Thymus (tissue), 14 donors: ENCODE data around the gene PCMTD2. TPM values are rescaled to one million over a fixed set of nuclear protein-coding genes. Genes with fewer than 3 reads are reported as not detected.
A peak's percentile ranks its signal among the peaks of the same experiment; 100 is the strongest.

ENCODE experiments used
- DNase-seq, 9 donors: peaks; one replicate each; pipeline ENCODE4 v3.0.0-alpha.2; 2013; ENCODE audit warnings: low spot score in 9 of 9, low read depth in 6 of 9, missing footprints in 1 of 9
- H3K27ac ChIP-seq, 2 donors: one replicate each; pipeline ENCODE4 v1.5.1; 2013; ENCODE audit warnings: control low read depth in 1 of 2, low read depth in 1 of 2, low read length in 1 of 2, mild to moderate bottlenecking in 1 of 2, moderate library complexity in 1 of 2
- H3K27me3 ChIP-seq, 2 donors: one replicate each; pipeline ENCODE4 v1.5.1; 2013; ENCODE audit warnings: low read length in 1 of 2; ENCODE audit not compliant: control insufficient read depth in 2 of 2, insufficient read depth in 1 of 2
- H3K36me3 ChIP-seq, 2 donors: one replicate each; pipeline ENCODE4 v1.5.1; 2013; ENCODE audit warnings: low read length in 1 of 2, mild to moderate bottlenecking in 1 of 2, moderate library complexity in 1 of 2; ENCODE audit not compliant: control insufficient read depth in 2 of 2, insufficient read depth in 2 of 2
- H3K4me1 ChIP-seq, 2 donors: one replicate each; pipeline ENCODE4 v1.5.1; 2013; ENCODE audit warnings: low read length in 2 of 2; ENCODE audit not compliant: control insufficient read depth in 2 of 2, insufficient read depth in 2 of 2
- H3K4me3 ChIP-seq, 2 donors: one replicate each; pipeline ENCODE4 v1.5.1; 2013; ENCODE audit warnings: low read length in 2 of 2, control low read depth in 1 of 2, mild to moderate bottlenecking in 1 of 2
- H3K9me3 ChIP-seq, 2 donors: one replicate each; pipeline ENCODE4 v1.5.1; 2013; ENCODE audit warnings: low read length in 1 of 2, mild to moderate bottlenecking in 1 of 2; ENCODE audit not compliant: control insufficient read depth in 2 of 2, insufficient read depth in 1 of 2
- WGBS: extraction: QIAGEN DNeasy Blood & Tissue Kit; methylation state at CpG from one replicate; pipeline ENCODE4 v1.1.7; 2013; 5-methylcytosine and 5-hydroxymethylcytosine counted together
- long read RNA-seq, 10 donors: transcript quantifications; one replicate each; lab custom pipeline, GENCODE V29; 2026
- polyA plus RNA-seq: library from polyadenylated mRNA; stranded (reverse); fragments of 200-250 nt; gene quantifications from one replicate; pipeline ENCODE4 v1.2.3, GENCODE V29; 2013
- total RNA-seq: library from RNA; stranded (reverse); fragments of 120-200 nt; gene quantifications from one replicate; pipeline ENCODE4 v1.2.4, GENCODE V29; 2013
- donor health status: healthy.

Gene PCMTD2
- total RNA-seq = 40.6 TPM
- 123 TPM for polyA plus RNA-seq
- long read RNA-seq, donor 1, partial matches to known transcripts = 0 of 3 reads
- long read RNA-seq, donor 1, other reads (novel, unspliced or antisense) = 0 of 3 reads
- long read RNA-seq, donor 2, transcript PCMTD2-203 (6 exons, 3,843 nt) = major isoform, 16 of 35 reads
- long read RNA-seq, donor 2, partial matches to known transcripts = 15 of 35 reads
- long read RNA-seq, donor 2, other reads (novel, unspliced or antisense) = 0 of 35 reads
- long read RNA-seq, donor 3, transcript PCMTD2-203 (6 exons, 3,843 nt) = major isoform, 18 of 24 reads
- long read RNA-seq, donor 3, partial matches to known transcripts = 6 of 24 reads
- long read RNA-seq, donor 3, other reads (novel, unspliced or antisense) = 0 of 24 reads
- long read RNA-seq, donor 4, transcript PCMTD2-203 (6 exons, 3,843 nt) = major isoform, 10 of 23 reads
- long read RNA-seq, donor 4, partial matches to known transcripts = 11 of 23 reads
- long read RNA-seq, donor 4, other reads (novel, unspliced or antisense) = 0 of 23 reads
- long read RNA-seq, donor 5, transcript PCMTD2-203 (6 exons, 3,843 nt) = major isoform, 16 of 30 reads
- long read RNA-seq, donor 5, partial matches to known transcripts = 13 of 30 reads
- long read RNA-seq, donor 5, other reads (novel, unspliced or antisense) = 0 of 30 reads
- long read RNA-seq, donor 6, transcript PCMTD2-203 (6 exons, 3,843 nt) = major isoform, 8 of 14 reads
- long read RNA-seq, donor 6, partial matches to known transcripts = 5 of 14 reads
- long read RNA-seq, donor 6, other reads (novel, unspliced or antisense) = 0 of 14 reads
- long read RNA-seq, donor 7, transcript PCMTD2-203 (6 exons, 3,843 nt) = major isoform, 12 of 91 reads
- long read RNA-seq, donor 7, partial matches to known transcripts = 77 of 91 reads
- long read RNA-seq, donor 7, other reads (novel, unspliced or antisense) = 0 of 91 reads
- long read RNA-seq, donor 8, partial matches to known transcripts = 0 of 5 reads
- long read RNA-seq, donor 8, other reads (novel, unspliced or antisense) = 0 of 5 reads
- long read RNA-seq, donor 9, transcript PCMTD2-203 (6 exons, 3,843 nt) = major isoform, 6 of 7 reads
- long read RNA-seq, donor 9, partial matches to known transcripts = 0 of 7 reads
- long read RNA-seq, donor 9, other reads (novel, unspliced or antisense) = 0 of 7 reads
- long read RNA-seq, donor 10, transcript PCMTD2-203 (6 exons, 3,843 nt) = major isoform, 10 of 12 reads
- long read RNA-seq, donor 10, partial matches to known transcripts = 0 of 12 reads
- long read RNA-seq, donor 10, other reads (novel, unspliced or antisense) = 0 of 12 reads

DNA sequence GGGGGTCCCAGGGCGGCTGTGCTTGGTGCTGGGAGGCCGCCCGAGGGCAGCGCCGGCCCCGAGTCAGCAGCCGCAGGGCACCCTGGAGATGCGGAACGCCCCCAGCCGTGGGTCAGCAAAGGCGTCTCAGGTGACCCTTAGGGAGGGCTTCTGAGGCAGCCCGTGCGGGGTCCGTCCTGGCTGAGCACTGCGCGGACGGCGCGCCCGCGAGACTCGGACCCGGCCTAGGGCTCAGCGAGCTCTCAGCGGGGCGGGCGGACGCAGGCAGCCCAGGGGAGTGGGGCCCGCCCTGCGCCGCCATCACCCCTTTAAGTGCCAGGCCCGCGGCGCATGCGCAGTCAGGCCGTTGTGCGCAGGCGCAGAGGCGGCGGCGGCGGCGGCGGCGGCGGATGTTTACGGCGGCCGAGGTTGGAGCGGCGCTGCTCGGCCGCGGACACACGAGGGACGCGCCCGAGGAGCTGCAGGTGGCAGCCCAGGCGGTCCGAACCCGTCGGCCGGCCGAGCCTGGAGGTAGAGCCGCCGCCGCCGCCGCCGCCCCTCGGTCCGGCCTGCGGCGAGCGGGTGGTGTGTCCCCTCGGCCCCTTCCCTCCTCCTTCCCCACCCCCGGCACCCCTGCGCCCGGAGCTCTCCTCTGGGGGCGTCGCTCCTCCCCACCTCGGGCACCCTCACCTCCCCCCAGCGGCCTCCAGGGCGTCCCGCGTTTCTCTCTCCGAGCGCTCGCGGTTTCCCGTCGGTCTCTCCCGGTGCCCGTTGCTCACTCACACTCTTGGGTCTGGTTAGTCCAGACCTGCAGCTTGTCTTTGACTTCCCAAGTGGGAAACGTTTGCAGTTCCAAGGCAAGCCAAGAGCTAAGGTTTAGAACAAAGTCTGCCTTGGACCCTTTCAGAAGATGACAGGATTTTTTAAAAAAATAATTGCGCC lies at the start of gene PCMTD2:
TSS of gene PCMTD2 (plus strand) at position 388 of the 921 bp plus-strand sequence. CDS start 4,218 bp downstream, outside the sequence.
- peaks cover 2 to 7% of the 10 kb centered on the region in 2 donors for H3K27me3 ChIP-seq
- peak within 1 kb of the TSS; percentile 59 to 67 for H3K4me3 ChIP-seq
- DNase-seq = peak in 8 of 9 donors; percentile 51 to 93 (median 82)
- peaks cover 6 to 8% of the 10 kb centered on the region in 2 donors for H3K36me3 ChIP-seq
- peaks cover 17 to 22% of the 10 kb centered on the region in 2 donors for H3K4me1 ChIP-seq
- peak within 1 kb of the TSS; percentile 48 to 95 for H3K27ac ChIP-seq
- H3K9me3 ChIP-seq = no peaks in the 10 kb centered on the region
- WGBS = under 1% methylated on average over 96 of the region's 96 CpGs

DNA sequence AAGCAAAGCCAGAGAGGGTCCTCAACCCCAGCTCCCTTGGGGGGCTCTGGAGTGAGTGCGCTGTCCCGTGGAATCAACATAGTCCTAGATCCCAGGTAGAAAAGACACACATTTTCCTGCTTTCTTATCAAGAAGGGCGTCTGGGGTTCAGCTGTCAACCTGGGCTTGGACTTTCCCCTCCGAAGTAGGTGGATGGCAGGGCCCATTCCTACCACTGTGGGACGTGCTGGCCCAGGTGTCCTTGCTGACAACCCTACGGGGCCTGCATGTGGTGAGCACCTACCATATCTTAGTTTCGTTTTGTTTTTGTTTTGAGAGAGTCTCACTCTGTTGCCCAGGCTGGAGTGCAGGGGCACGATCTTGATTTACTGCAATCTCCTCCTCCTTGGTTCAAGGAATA lies 48.9 kb upstream of the PCMTD2 start:
- DNase-seq = no peak
- Histone ChIP-seq H3K4me3 (no peak overlapping the region), H3K9me3 (peaks cover 0 to 11% of the 10 kb centered on the region in 2 donors), H3K36me3 (no peaks in the 10 kb centered on the region), H3K27ac (no peak overlapping the region), H3K27me3 (no peaks in the 10 kb centered on the region), H3K4me1 (no peaks in the 10 kb centered on the region)
- WGBS = 95% methylated on average over 8 of the region's 8 CpGs

DNA sequence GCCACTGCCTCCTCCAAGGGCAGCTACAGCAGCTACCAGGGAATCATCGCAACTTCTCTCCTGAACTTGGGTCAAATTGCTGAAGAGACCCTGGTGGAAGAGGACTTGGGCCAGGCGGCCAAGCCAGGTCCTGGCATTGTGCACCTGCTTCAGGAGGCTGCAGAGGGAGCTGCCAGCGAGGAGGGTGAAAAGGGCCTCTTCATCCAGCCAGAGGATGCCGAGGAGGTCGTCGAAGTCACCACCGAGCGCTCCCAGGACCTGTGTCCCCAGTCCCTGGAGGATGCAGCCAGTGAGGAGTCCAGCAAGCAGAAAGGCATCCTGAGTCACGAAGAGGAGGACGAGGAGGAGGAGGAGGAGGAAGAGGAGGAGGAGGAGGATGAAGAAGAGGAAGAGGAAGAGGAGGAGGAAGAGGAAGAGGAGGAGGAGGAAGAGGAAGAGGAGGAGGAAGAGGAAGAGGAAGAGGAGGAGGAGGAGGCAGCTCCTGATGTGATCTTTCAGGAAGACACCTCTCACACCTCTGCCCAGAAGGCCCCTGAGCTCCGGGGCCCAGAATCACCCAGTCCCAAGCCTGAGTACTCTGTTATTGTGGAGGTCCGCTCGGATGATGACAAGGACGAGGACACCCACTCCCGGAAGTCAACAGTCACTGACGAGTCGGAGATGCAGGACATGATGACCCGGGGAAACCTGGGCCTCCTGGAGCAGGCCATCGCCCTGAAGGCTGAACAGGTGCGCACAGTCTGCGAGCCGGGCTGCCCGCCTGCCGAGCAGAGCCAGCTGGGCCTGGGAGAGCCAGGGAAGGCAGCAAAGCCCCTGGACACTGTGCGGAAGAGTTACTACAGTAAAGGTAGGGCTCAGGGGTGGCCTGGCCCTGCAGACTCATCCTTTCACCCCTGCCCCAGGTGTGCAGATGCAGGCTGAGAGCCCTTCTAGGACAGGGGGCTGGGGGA lies 47.6 kb upstream of the PCMTD2 start:
- Histone ChIP-seq H3K36me3 (no peaks in the 10 kb centered on the region), H3K27me3 (no peaks in the 10 kb centered on the region), H3K9me3 (no peaks in the 10 kb centered on the region), H3K27ac (no peak overlapping the region), H3K4me1 (no peaks in the 10 kb centered on the region), H3K4me3 (no peak overlapping the region)
- WGBS = 98% methylated on average over 25 of the region's 25 CpGs
- no peak for DNase-seq

DNA sequence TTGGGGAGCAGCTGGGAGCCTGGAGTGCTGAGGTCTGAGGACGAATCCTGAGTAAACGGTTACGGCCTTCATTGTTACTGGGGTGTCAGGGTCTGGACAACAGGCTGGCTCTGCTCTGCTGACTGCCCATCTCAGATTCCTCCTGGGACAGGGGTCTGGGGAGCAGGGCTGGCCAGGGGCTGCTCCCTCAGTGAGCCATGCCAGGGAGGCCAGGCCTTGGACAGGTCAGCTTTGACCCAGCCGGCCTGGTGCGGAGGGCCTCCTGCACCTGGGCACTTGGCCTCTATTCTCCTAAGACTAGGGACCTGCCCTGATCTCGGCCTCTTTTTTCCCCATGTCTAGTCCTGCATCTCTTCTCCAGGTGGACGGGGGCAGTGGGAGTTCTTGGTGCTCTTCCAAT lies 46.4 kb upstream of the PCMTD2 start:
- 82% methylated on average over 7 of the region's 7 CpGs for WGBS
- Histone ChIP-seq H3K27me3 (no peaks in the 10 kb centered on the region), H3K9me3 (no peaks in the 10 kb centered on the region), H3K27ac (no peak overlapping the region), H3K36me3 (no peaks in the 10 kb centered on the region), H3K4me3 (no peak overlapping the region), H3K4me1 (peaks cover 0 to 1% of the 10 kb centered on the region in 2 donors)
- no peak for DNase-seq

DNA sequence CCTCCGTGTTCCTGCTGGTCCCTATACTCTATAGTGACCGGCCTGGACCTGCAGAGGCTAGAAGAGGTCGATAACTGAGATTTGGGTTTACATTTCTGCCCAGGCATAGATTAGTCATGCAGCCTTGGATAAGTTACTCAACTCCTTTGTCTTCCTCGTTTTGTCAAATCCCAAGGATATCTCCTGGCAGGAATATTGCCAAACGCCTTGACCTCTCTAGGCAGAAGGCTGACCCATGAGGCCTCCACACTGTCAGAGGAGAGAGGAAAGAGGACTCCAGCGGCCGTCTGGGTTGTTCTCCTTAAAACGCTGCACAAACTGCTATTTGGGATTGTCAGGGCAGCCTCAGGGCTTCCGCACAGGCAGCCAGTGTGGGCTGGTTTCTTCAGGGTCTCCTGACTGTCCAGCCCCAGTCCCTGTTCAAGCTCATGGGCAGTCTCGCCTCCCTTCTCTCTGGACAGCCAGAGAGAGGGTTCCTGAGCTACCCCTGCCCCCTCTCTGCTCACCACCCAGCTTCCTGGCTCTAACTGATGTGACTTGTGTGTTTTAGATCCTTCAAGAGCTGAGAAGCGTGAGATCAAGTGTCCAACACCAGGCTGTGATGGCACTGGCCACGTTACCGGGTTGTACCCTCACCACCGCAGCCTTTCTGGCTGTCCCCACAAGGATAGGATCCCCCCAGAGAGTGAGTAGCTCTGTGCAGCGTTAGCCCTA lies 44.7 kb upstream of the PCMTD2 start:
- no peaks in the 10 kb centered on the region for H3K9me3 ChIP-seq
- no peak overlapping the region for H3K4me3 ChIP-seq
- no peak for DNase-seq
- no peaks in the 10 kb centered on the region for H3K36me3 ChIP-seq
- H3K27ac ChIP-seq = no peak overlapping the region
- H3K27me3 ChIP-seq = no peaks in the 10 kb centered on the region
- WGBS = 93% methylated on average over 15 of the region's 15 CpGs
- peaks cover 0 to 9% of the 10 kb centered on the region in 2 donors for H3K4me1 ChIP-seq

DNA sequence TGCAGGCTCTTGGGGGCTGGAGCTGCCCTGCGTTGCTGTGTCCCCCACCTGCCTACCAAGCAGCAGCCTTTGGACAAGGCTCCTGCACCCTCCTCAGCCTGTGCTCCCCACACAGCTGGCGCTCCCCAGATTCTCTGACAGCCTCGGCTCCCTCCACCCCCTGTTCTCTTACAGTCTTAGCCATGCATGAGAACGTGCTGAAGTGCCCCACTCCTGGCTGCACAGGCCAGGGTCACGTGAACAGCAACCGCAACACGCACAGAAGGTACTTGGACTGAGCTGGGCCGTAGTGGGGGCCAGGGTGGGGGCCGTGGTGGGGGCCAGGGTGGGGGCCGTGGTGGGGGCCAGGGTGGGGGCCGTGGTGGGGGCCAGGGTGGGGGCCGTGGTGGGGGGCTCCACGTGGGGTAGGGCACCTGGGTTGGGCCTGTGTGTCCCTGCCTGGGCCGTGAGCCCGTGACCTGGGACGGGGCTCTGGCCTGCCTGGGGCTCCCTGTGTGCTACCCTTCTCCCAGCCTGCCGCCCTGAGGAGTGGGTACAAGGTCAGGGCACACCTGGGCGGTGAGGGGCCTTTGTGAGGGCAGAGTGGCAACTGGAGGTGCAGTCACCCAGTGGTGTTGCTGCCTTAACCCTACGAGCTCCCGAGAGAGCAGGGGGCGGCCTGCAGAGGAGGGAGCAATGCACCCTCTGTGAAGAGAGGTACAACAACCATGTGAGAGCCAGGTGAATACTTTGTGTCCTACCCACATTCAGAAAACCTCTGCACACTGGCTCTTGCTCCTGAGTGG lies 43.5 kb upstream of the PCMTD2 start:
- DNase-seq = no peak
- no peaks in the 10 kb centered on the region for H3K27me3 ChIP-seq
- H3K27ac ChIP-seq = no peak overlapping the region
- no peaks in the 10 kb centered on the region for H3K36me3 ChIP-seq
- WGBS = 88% methylated on average over 21 of the region's 21 CpGs
- peaks cover 0 to 9% of the 10 kb centered on the region in 2 donors for H3K4me1 ChIP-seq
- H3K9me3 ChIP-seq = no peaks in the 10 kb centered on the region
- no peak overlapping the region for H3K4me3 ChIP-seq

DNA sequence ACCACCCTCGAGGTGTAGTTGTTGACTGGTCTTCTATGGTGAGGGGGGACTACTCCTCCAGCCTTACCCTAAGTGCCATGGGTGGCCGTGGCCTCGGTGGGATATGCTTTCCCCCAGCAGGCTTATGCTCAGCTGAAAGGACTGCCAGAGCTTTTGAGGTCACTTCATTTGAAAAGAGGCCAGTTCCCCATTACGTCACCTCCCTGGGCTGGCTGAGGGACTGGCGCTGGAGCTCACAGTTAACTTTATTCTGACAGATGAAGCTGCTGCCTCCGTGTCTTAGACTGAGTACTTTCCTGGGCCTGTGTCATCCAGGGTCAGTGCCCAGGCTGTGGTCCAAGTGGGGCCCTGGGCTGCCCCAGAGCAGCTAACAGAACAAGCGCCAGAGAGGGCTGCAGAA lies 42.8 kb upstream of the PCMTD2 start:
- H3K4me3 ChIP-seq = no peak overlapping the region
- peaks cover 0 to 9% of the 10 kb centered on the region in 2 donors for H3K4me1 ChIP-seq
- H3K36me3 ChIP-seq = no peaks in the 10 kb centered on the region
- WGBS = 86% methylated on average over 7 of the region's 7 CpGs
- DNase-seq = no peak
- H3K9me3 ChIP-seq = no peaks in the 10 kb centered on the region
- H3K27ac ChIP-seq = no peak overlapping the region
- no peaks in the 10 kb centered on the region for H3K27me3 ChIP-seq
